Vagina (tissue), 2 donors: ENCODE results near the gene CYP4F3. TPM values are rescaled to one million over a fixed set of nuclear protein-coding genes. Genes with fewer than 3 reads are reported as not detected.
"Not testable (repeated sequence)": the region's sequence is repeated elsewhere in the genome, so short reads cannot be mapped to it uniquely, and the experiment has no call there.

ENCODE experiments used
- DNase-seq, 2 donors: peaks; one replicate each; pipeline ENCODE4 v3.0.0-alpha.2; 2017; ENCODE audit errors: extremely low spot score in 2 of 2
- H3K27ac ChIP-seq: fragments of 200-600 bp; sonication (generic); one replicate; pipeline ENCODE4 v1.5.1; 2019
- H3K27me3 ChIP-seq: fragments of 200-600 bp; sonication (generic); one replicate; pipeline ENCODE4 v1.5.1; 2019
- H3K36me3 ChIP-seq, 2 donors: fragments of 200-600 bp; sonication (generic); one replicate each; pipeline ENCODE4 v1.5.1; 2017 to 2019
- H3K4me1 ChIP-seq: fragments of 200-600 bp; sonication (generic); one replicate; pipeline ENCODE4 v1.5.1; 2019
- H3K4me3 ChIP-seq, 2 donors: fragments of 200-600 bp; sonication (generic); 1 replicate in 1 of 2; 2 replicates in 1 of 2; pipeline ENCODE4 v1.5.1; 2016 to 2019
- H3K9me3 ChIP-seq: fragments of 200-600 bp; sonication (generic); one replicate; pipeline ENCODE4 v1.5.1; 2019
- POLR2A ChIP-seq, 2 donors: fragments of 450-650 bp; IDR thresholded peaks; one replicate each; pipeline ENCODE4 v1.6.1; 2017; ENCODE audit warnings: antibody characterized with exemption in 2 of 2, mild to moderate bottlenecking in 2 of 2, moderate library complexity in 2 of 2
- POLR2AphosphoS5 ChIP-seq, 2 donors: sonication (generic); formaldehyde crosslinking; IDR thresholded peaks; one replicate each; pipeline ENCODE4 v1.9.0; 2017; ENCODE audit warnings: antibody characterized with exemption in 2 of 2, mild to moderate bottlenecking in 2 of 2, low read depth in 1 of 2; ENCODE audit not compliant: insufficient read depth in 1 of 2
- intact Hi-C: fragments of 100-400 bp; cut with DNase I; formaldehyde crosslinking; loops from one replicate; pipeline ENCODE4 v1.15.1; 2023
- total RNA-seq: library from RNA; depleted of rRNA; stranded (reverse); fragments of >200 nt; gene quantifications from one replicate; pipeline ENCODE4 v1.2.3, GENCODE V29; 2016
- TF ChIP-seq, protein P1 (sequence below), 3 experiments: fragments of 450-650 bp in 2 of 3; fragments of 200-600 bp in 1 of 3; sonication (generic) in 1 of 3; IDR thresholded peaks; one replicate each; pipeline ENCODE4 v1.5.1; 2017 to 2019; ENCODE audit warnings: antibody characterized with exemption in 3 of 3, mild to moderate bottlenecking in 2 of 3, moderate library complexity in 2 of 3

CYP4F3 gene
- total RNA-seq, 1 donor from 2014 or later = 29.7 TPM

DNA sequence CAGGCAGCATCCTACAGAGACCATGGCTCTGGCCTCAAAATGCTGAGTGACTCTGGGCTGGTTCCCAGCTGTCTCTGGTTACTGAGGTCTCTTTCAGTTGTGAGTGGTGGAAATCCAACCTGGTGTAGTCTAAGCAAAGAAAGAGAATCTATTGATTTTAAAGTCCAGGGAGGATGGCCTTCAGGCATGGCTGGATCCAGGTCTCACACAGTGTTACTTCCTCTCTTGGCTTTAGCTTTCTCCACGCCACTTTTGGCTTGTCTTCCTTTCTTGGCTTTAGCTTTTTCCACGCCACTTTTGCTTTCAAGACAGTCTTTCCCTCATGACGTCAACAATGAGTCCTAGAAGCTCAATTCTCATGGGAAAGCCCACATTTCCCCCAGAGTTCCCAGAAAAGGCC is 4.1 kb downstream of the CYP4F3 start:
- Histone ChIP-seq H3K27ac (no peak overlapping the region), H3K27me3 (no peaks in the 10 kb centered on the region), H3K36me3 (no peaks in the 10 kb centered on the region), H3K4me3 (no peak overlapping the region), H3K9me3 (no peaks in the 10 kb centered on the region), H3K4me1 (peaks cover 15% of the 10 kb centered on the region)
- intact Hi-C loops = no loop called here
- TF ChIP-seq POLR2AphosphoS5 (IDR thresholded peaks at IDR 0.05; ENCODE audit: insufficient read depth in 1 of 2, low read depth in 1 of 2) (no peak), POLR2A (IDR thresholded peaks at IDR 0.05) (no peak)
- TF ChIP-seq, protein P1, sequence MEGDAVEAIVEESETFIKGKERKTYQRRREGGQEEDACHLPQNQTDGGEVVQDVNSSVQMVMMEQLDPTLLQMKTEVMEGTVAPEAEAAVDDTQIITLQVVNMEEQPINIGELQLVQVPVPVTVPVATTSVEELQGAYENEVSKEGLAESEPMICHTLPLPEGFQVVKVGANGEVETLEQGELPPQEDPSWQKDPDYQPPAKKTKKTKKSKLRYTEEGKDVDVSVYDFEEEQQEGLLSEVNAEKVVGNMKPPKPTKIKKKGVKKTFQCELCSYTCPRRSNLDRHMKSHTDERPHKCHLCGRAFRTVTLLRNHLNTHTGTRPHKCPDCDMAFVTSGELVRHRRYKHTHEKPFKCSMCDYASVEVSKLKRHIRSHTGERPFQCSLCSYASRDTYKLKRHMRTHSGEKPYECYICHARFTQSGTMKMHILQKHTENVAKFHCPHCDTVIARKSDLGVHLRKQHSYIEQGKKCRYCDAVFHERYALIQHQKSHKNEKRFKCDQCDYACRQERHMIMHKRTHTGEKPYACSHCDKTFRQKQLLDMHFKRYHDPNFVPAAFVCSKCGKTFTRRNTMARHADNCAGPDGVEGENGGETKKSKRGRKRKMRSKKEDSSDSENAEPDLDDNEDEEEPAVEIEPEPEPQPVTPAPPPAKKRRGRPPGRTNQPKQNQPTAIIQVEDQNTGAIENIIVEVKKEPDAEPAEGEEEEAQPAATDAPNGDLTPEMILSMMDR (IDR thresholded peaks at IDR 0.05) = no peak
- no peak for DNase-seq

DNA sequence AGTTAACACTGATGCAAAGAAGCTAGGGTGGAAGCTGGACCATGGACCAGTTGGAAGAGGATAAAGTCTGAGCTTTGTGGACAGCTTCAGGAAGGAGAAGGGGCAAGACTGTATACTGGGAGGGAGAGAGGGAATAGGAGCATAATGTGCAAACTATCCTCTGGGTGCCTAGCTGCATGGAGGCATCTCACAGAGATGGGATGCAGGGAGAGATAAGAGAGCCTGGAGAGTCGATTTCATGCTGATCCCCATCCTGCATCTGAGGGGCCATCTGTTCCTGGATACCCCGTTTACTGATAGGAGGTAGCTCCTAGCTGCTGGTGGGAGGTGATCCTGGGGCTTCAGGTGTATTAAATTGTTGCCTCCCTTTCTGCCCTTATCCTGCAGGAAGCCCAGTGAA is 8.8 kb downstream of the CYP4F3 start:
- Histone ChIP-seq H3K27ac (no peak overlapping the region), H3K4me3 (no peak overlapping the region), H3K36me3 (no peaks in the 10 kb centered on the region), H3K27me3 (no peaks in the 10 kb centered on the region), H3K4me1 (no peaks in the 10 kb centered on the region), H3K9me3 (no peaks in the 10 kb centered on the region)
- no peak for TF ChIP-seq POLR2A (IDR thresholded peaks at IDR 0.05)
- TF ChIP-seq, protein P1 (IDR thresholded peaks at IDR 0.05) = no peak
- no peak for TF ChIP-seq POLR2AphosphoS5 (IDR thresholded peaks at IDR 0.05; ENCODE audit: insufficient read depth in 1 of 2, low read depth in 1 of 2)
- no peak for DNase-seq
- intact Hi-C loops = no loop called here

DNA sequence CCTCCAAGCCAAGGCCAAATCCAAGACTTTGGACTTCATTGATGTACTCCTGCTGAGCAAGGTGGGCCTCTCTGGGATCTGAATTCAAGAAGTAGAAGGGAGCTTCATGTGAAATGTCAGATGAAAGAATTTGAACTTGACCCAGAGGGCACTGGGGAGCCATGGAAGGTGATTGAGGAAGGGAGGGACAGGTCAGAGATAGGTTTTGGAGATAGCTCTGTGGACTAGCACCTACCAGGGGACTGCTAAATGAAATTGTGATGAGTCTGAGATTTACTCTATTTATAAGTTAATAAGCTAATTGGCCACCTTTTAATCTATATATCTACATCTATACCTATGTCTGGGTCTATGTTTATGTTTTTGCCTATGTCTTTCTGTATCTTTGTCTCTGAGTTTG is 9.4 kb downstream of the CYP4F3 start:
- H3K36me3 ChIP-seq, H3K9me3 ChIP-seq, H3K4me3 ChIP-seq, DNase-seq, intact Hi-C loops, H3K27ac ChIP-seq, H3K4me1 ChIP-seq, H3K27me3 ChIP-seq: not testable (repeated sequence)

DNA sequence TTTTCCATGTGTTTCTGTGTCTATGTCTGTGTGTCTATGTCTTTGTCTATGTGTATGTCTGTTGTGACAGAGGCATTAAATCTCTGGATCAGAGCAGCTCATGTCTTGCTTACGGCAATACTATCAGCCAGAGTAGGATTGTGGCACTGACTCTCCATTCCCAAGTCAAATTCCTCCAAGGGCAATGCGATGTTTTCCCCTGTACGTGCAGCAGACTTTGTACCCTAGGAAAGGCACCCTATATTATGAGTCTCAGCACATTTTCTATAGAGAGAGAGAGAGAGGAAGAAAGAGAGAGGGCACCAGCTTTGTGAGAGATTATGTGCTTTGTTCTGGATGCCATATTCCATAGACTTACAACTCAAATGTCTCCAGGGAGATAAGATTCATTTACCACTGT is 11.1 kb downstream of the CYP4F3 start:
- intact Hi-C loops = no loop called here
- TF ChIP-seq POLR2AphosphoS5 (IDR thresholded peaks at IDR 0.05; ENCODE audit: insufficient read depth in 1 of 2, low read depth in 1 of 2) = no peak
- Histone ChIP-seq H3K36me3 (no peaks in the 10 kb centered on the region), H3K4me3 (no peak overlapping the region), H3K4me1 (no peaks in the 10 kb centered on the region), H3K27me3 (no peaks in the 10 kb centered on the region), H3K9me3 (no peaks in the 10 kb centered on the region), H3K27ac (no peak overlapping the region)
- DNase-seq = no peak

DNA sequence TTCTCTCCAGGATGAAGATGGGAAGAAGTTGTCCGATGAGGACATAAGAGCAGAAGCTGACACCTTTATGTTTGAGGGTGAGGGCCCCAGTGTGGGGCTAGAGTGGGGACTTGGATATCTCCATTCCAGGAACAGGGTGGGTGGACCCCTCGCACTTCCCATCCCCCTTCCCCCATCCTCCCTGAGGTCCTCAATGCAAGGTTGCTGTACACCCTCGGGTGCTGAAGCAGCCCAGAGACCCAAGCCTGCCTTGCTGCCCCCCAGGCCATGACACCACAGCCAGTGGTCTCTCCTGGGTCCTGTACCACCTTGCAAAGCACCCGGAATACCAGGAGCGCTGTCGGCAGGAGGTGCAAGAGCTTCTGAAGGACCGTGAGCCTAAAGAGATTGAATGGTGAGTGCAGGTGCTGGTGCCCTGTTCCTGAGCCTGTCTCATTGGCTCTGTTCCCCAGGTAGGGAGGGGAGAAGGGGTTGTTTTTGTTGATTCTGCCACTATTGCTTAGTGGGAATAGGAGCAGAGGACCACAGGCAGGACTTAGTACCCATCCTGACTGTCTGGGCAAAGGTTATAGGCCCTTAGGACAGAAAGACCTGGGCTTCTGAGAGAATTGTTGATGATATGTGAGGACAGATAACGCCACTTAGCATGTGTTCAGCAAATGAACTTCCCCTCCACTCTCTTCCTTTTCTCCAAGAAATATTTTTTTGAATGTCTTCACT is 12.0 kb downstream of the CYP4F3 start:
- Histone ChIP-seq H3K27me3 (no peaks in the 10 kb centered on the region), H3K27ac (no peak overlapping the region), H3K4me1 (no peaks in the 10 kb centered on the region), H3K9me3 (no peaks in the 10 kb centered on the region), H3K4me3 (no peak overlapping the region), H3K36me3 (no peaks in the 10 kb centered on the region)
- DNase-seq = no peak
- no peak for TF ChIP-seq POLR2AphosphoS5 (IDR thresholded peaks at IDR 0.05; ENCODE audit: insufficient read depth in 1 of 2, low read depth in 1 of 2)
- intact Hi-C loops = no loop called here

DNA sequence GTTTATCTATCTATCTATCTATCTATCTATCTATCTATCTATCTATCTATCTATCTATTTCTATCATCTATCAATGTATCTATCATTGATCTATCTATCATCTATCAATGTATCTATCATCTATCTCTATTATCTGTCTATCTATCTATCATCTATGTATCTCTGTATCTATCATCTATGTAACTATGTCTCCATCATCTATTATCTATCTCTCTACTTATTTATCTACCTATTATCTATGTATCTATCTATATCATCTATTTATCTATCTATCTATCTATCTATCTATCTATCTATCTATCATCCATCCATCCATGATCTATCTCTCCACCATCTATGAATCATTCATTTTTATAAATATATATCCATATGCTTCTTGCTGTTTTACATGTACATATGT is 15.8 kb downstream of the CYP4F3 start:
- TF ChIP-seq POLR2A (IDR thresholded peaks at IDR 0.05) (no peak), POLR2AphosphoS5 (IDR thresholded peaks at IDR 0.05; ENCODE audit: insufficient read depth in 1 of 2, low read depth in 1 of 2) (no peak)
- TF ChIP-seq, protein P1 (IDR thresholded peaks at IDR 0.05) = no peak
- no peak overlapping the region for H3K27ac ChIP-seq
- no peaks in the 10 kb centered on the region for H3K9me3 ChIP-seq
- DNase-seq = no peak
- intact Hi-C loops = no loop called here
- no peaks in the 10 kb centered on the region for H3K36me3 ChIP-seq
- no peaks in the 10 kb centered on the region for H3K27me3 ChIP-seq
- no peak overlapping the region for H3K4me3 ChIP-seq
- H3K4me1 ChIP-seq = no peaks in the 10 kb centered on the region
